ENCODE data around the gene GCGR. TPM values are rescaled to one million over a fixed set of nuclear protein-coding genes. Genes with fewer than 3 reads are reported as not detected.
A peak's percentile ranks its signal among the peaks of the same experiment; 100 is the strongest.

Gene GCGR
- polyA plus RNA-seq, 1 donor (not counting 4 experiments of a cell fraction or from before 2014, with no cell fraction given): not detected

GRCh38 chr17:81829858-81830257 lies 25.9 kb downstream of the GCGR start:
- no peak overlapping the region for H3K27ac ChIP-seq (ENCODE audit: control insufficient read depth, insufficient read depth, low read length)
- DNase-seq (ENCODE audit: low read depth, low spot score): no peak
- no peaks in the 10 kb centered on the region for H3K27me3 ChIP-seq (ENCODE audit: control insufficient read depth, extremely low read depth, insufficient read depth, low read length)
- no peak for FAIRE-seq
- H3K4me1 ChIP-seq (ENCODE audit: control insufficient read depth, extremely low read depth, insufficient read depth, low read length): peaks cover 21% of the 10 kb centered on the region
- no peaks in the 10 kb centered on the region for H3K9me1 ChIP-seq (ENCODE audit: control insufficient read depth, extremely low read depth, insufficient read depth, low read length)
- peaks cover 2% of the 10 kb centered on the region for H3K79me2 ChIP-seq (ENCODE audit: control insufficient read depth, insufficient read depth, low read length)
- TF ChIP-seq EZH2 (IDR thresholded peaks at IDR 0.05; ENCODE audit: low read length) (no peak), CTCF (optimal IDR thresholded peaks at IDR 0.05 in 1 of 3, IDR thresholded peaks at IDR 0.05 in 1 of 3, conservative IDR thresholded peaks at IDR 0.05 in 1 of 3; ENCODE audit: extremely low read depth in 1 of 3, insufficient read depth in 2 of 3, low read length in 3 of 3) (no peak)
- no peak overlapping the region for H2AFZ ChIP-seq (ENCODE audit: control insufficient read depth, low read length)
- dilution Hi-C loops (cut with MboI; ENCODE audit: extremely low pct_ligation_motif_present, low sequenced_read_pairs): no loop called here
- H4K20me1 ChIP-seq (ENCODE audit: control insufficient read depth, extremely low read depth, insufficient read depth, low read length): no peaks in the 10 kb centered on the region
- no peak overlapping the region for H3K4me3 ChIP-seq (ENCODE audit: control insufficient read depth in 2 of 3, extremely low read depth in 1 of 3, insufficient read depth in 2 of 3, low read depth in 1 of 3, low read length in 3 of 3)
- H3K9me3 ChIP-seq (ENCODE audit: control insufficient read depth, low read depth, low read length): no peaks in the 10 kb centered on the region
- H3K36me3 ChIP-seq (ENCODE audit: control insufficient read depth in 2 of 2, extremely low read depth in 1 of 2, insufficient read depth in 2 of 2, low read length in 2 of 2): no peaks in the 10 kb centered on the region
- H3K4me2 ChIP-seq (ENCODE audit: control insufficient read depth, extremely low read depth, insufficient read depth, low read depth, low read length): no peak overlapping the region
- H3K9ac ChIP-seq (ENCODE audit: control insufficient read depth, extremely low read depth, insufficient read depth, low read length): no peak overlapping the region

GRCh38 chr17:81831563-81831956 lies 27.6 kb downstream of the GCGR start:
- Histone ChIP-seq H3K27ac (ENCODE audit: control insufficient read depth, insufficient read depth, low read length) (no peak overlapping the region), H4K20me1 (ENCODE audit: control insufficient read depth, extremely low read depth, insufficient read depth, low read length) (no peaks in the 10 kb centered on the region), H3K27me3 (ENCODE audit: control insufficient read depth, extremely low read depth, insufficient read depth, low read length) (no peaks in the 10 kb centered on the region), H3K4me1 (ENCODE audit: control insufficient read depth, extremely low read depth, insufficient read depth, low read length) (peaks cover 21% of the 10 kb centered on the region), H3K9ac (ENCODE audit: control insufficient read depth, extremely low read depth, insufficient read depth, low read length) (no peak overlapping the region), H2AFZ (ENCODE audit: control insufficient read depth, low read length) (no peak overlapping the region), H3K4me3 (ENCODE audit: control insufficient read depth in 2 of 3, extremely low read depth in 1 of 3, insufficient read depth in 2 of 3, low read depth in 1 of 3, low read length in 3 of 3) (no peak overlapping the region), H3K36me3 (ENCODE audit: control insufficient read depth in 2 of 2, extremely low read depth in 1 of 2, insufficient read depth in 2 of 2, low read length in 2 of 2) (peaks cover 0 to 3% of the 10 kb centered on the region in 2 experiments), H3K79me2 (ENCODE audit: control insufficient read depth, insufficient read depth, low read length) (peaks cover 2% of the 10 kb centered on the region), H3K4me2 (ENCODE audit: control insufficient read depth, extremely low read depth, insufficient read depth, low read depth, low read length) (peak overlapping the region; percentile 87), H3K9me3 (ENCODE audit: control insufficient read depth, low read depth, low read length) (no peaks in the 10 kb centered on the region), H3K9me1 (ENCODE audit: control insufficient read depth, extremely low read depth, insufficient read depth, low read length) (no peaks in the 10 kb centered on the region)
- TF ChIP-seq EZH2 (IDR thresholded peaks at IDR 0.05; ENCODE audit: low read length): no peak
- TF ChIP-seq CTCF (optimal IDR thresholded peaks at IDR 0.05 in 1 of 3, IDR thresholded peaks at IDR 0.05 in 1 of 3, conservative IDR thresholded peaks at IDR 0.05 in 1 of 3; ENCODE audit: extremely low read depth in 1 of 3, insufficient read depth in 2 of 3, low read length in 3 of 3): no peak
- DNase-seq (ENCODE audit: low read depth, low spot score) (no peak), FAIRE-seq (no peak)
- dilution Hi-C loops (cut with MboI; ENCODE audit: extremely low pct_ligation_motif_present, low sequenced_read_pairs): no loop called here

Data from keratinocyte (primary cell).